HG03521 (cell line): ENCODE measurements around the gene GDI2.
"Not testable (repeated sequence)": the region's sequence is repeated elsewhere in the genome, so short reads cannot be mapped to it uniquely, and the experiment has no call there.

Experiments
- ATAC-seq: cut with Tn5 transposase; IDR thresholded peaks from one replicate; pipeline ENCODE4 v1.9.1; 2021; ENCODE audit warnings: mild to moderate bottlenecking, moderate library complexity; ENCODE audit not compliant: unreplicated experiment

The GDI2 gene

DNA sequence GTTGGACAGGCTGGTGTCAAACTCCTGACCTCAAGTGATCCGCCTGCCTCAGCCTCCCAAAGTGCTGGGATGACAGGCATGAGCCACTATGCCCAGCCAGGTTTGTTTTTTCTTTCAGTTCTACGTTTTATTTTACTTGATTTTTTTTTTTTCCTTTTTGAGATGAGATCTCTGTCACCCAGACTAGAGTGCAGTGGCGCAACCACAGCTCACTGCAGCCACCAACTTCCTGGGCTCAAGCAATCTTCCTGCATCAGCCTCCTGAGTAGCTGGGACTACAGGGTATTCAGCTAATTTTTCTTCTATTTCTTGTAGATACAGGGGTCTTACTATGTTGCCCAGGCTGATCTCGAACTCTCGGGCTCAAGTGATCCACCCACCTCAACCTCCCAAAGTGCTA is 24.3 kb downstream of the GDI2 start:
- ATAC-seq = no peak

DNA sequence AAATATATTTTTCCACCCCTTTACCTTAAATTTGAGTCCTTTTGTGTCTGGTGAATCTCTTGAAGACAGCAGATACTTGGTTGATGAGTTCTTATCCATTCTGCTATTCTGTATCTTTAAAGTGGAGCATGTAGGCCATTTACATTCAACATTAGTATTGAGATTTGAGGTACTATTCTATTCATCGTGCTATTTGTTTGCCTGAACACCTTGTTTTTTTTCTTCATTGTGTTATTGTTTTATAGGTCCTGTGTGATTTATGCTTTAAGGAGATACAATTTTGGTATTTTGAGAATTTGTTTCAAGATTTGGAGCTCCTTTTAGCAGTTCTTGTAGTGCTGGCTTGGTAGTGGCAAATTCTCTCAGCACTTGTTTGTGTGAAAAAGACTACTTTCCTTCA is 29.9 kb downstream of the GDI2 start:
- ATAC-seq = no peak

DNA sequence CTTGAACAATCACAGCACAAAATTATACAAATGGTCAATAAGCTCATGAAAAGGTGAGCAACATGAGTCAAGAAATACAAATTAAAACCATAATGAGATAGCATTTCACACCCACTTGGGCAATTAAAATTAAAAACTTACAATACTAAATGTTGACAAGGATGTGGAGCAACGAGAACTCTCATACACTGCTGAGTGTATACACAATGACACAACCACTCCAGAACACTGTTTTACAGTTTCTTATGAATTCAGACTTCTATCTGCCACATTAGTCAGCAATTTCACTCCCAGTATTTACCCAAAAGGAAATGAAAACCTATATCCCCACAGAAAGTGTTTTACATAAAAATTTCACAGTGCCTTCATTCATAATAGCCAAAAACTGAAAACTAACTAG is 31.1 kb downstream of the GDI2 start:
- no peak for ATAC-seq

- ATAC-seq = no peak
Measured at GRCh38 chr10:5779730-5780129, 33.5 kb downstream of the GDI2 start.

DNA sequence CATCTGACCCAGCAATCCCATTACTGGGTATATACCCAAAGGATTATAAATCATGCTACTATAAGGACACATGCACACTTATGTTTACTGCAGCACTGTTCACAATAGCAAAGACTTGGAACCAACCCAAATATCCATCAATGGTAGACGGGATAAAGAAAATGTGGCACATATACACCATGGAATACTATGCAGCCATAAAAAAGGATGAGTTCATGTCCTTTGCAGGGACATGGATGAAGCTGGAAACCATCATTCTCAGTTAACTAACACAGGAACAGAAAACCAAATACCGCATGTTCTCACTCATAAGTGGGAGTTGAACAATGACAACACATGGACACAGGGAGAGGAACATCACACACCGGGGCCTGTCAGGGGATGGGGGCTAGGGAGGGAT is 35.5 kb downstream of the GDI2 start:
- not testable (repeated sequence) for ATAC-seq

- no peak for ATAC-seq
Measured at GRCh38 chr10:5776881-5777197, 36.4 kb downstream of the GDI2 start.

- no peak for ATAC-seq
Measured at GRCh38 chr10:5776136-5776880, 36.9 kb downstream of the GDI2 start.

DNA sequence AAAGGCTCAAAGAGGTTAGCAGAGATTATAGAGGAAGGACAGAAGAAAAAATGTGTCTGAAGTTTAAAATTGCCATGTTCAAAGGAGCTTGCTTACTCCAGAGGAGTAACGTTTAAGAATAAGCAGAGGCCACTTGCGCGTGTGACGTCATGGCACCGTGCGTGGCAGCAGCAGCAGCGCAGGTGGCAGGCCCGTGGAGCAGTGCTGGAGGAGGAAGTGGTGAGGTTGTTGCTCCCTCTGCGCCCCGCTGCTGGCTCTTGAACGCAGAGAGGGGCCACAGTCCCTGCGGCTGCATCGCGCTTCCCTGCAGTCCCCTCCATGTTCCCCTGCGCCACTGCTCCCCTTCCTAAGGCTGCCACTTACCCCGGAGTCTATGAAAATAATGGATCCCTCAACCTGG is 37.5 kb downstream of the GDI2 start:
- no peak for ATAC-seq

DNA sequence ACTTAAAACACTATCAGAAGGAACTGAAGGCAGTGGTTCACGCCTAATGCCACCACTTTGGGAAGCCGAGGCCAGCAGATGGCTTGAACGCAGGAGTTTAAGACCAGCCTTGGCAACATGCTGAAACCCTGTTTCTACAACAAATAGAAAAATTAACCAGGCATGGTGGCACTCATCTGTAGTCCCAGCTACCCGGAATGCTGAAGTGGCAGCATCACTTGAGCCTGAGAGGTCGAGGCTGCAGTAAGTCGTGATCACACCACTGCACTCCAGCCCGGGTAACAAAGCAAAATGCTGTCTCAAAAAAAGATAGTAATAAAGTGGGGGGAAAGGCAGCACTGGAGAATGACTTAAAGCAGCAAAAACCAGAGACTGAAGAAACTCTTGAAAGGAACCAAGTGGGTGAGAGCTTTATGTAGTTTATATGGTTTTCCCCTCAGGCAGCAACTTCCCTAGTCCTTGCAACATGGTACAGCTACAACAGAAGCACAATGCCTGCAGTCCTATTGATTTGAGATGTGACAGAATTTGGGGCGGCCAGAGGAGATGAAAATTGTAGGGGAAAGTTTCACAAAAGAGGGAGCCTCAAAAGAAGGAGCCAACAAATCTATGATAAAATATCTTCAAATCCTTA is 38.1 kb downstream of the GDI2 start:
- no peak for ATAC-seq

DNA sequence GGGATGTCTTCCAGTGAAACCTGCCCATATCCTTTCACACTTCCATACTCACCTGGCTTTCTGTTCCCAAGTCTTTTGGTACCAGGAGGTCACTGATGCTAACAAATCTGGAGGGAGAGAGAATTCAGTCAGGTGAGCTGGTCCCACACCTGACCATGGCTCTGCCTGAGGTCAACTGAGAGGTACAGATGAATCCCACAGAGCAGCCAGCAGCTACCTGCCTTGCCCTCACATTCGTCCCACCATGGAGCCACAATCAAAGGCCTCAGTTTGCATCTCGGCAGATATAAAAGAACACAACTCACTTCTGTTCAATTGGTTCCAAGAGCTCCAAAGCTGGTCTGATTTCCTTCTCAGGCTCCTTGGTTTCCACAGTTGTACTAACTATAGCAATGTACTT is 47.0 kb downstream of the GDI2 start:
- no peak for ATAC-seq

DNA sequence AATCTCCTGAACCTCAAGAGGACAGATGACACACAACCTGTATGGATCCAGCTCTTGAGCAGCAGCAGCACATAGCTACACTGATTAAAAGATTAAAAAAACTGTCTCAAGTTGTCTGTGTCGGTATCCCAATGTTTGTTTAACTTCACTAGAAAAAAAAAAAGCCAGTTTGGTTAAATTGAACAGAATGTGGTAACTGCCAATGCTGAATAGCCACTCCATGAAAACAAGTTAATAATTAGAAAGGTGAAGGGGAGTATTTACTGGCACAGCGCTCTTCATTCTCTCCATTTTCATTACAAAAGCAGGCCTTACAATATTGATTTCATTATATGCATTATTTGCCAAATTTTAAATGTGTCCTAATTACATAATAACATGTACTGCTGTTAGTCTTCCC is 47.6 kb downstream of the GDI2 start:
- ATAC-seq = no peak

GRCh38 chr10:5764422-5765297 is 48.6 kb downstream of the GDI2 start:
- no peak for ATAC-seq

DNA sequence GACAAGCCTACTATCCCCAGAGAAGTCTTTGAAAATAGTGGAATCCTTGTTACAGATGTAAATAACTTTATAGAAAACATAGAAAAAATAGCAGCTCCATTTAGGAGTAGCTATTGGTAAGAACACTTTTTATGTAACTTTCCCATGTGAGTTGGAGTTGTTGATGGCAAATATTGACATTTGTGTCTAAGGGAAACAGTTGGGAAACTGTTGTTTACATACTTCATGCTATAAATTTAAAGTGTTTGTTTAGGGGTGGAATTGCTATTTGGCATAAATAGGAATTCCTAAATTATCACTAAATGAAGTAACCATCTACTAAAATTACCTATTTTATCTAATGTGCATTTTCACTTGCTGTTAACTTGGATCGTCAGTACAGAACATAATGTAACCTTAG is 50.7 kb downstream of the GDI2 start:
- no peak for ATAC-seq

DNA sequence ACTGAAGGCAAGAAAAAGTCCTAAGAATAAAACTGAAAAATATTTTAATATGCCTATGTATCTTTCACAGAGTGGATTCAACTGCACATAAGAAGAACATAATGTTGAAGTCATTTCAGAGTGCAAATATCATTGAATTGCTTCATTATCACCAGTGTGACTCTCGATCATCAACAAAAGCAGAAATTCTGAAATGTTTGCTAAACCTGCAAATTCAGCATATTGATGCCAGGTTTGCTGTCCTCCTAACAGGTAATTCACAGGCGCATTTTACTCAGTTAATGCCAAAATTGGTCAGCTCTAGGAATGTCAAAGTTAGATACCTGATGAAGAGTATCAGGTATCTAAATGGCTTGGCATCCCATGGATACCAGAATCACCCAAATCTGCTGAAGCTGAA is 52.0 kb downstream of the GDI2 start:
- ATAC-seq = no peak

DNA sequence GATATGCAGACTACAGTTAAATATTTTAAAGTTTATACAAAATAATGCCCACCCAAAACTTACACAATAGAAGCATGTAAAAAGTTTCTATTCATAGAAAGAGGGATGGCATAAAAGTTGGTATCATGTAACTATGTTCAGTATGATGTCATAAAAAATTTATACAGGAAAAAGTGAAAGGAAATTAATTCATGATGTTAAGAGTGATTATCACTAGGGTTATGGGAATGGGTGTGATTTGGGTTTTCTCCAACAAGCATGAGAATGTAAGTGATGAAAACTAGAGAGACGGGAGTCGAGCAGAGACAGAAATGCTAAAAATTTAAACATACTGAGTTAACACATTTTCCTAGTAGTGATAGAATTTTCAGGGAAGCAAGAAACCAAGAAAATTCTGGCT is 52.7 kb downstream of the GDI2 start:
- ATAC-seq = no peak

DNA sequence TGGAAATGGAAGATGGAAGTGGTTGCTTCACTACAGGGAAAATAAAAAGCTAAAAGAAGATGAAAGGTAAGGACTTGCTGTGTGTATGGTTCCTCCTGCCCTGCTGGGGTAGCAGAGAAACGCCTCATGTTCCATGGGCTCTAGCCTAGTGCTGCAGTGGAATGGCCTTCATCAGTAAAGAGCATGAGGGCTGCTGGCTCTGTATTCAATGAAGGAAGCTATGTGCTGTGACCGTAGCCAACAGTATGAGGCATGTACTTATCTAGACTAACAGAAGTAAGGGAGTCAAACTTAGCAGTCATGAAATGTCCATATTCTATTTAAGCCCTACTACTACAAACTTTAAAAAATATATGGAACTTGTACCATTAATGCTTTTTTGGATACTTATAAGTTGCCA is 54.3 kb downstream of the GDI2 start:
- ATAC-seq = no peak

- ATAC-seq = no peak
Measured at GRCh38 chr10:5757766-5758517, 55.3 kb downstream of the GDI2 start.

DNA sequence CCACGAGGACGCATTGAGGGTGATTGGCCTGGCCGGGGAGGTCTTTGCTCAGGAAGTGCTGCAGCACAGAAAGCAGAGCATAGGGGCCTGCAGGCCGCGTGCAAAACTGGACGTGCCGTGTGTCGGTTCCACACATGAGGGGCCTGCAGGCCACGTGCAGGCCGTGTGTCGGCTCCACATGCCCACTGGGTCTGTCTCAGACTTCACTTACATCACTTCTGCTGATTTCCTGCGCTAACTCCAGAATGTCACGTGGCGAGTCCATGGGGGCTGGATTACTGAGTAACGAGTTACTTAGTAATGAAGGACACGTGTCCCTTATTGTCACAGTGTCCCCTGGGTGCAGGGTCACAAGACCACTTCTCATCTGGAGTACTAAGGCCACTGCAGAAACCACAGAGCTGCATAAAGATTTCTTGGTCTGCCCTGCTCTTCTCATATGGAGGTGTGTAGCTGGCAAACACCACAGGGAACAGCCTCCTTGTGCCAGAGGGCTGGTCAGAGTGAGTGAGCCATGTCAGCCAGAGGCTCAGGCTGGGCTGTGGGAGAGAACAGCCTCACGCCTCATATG is 60.8 kb downstream of the GDI2 start:
- ATAC-seq = no peak

GRCh38 chr10:5751601-5752253 is 61.5 kb downstream of the GDI2 start:
- no peak for ATAC-seq

DNA sequence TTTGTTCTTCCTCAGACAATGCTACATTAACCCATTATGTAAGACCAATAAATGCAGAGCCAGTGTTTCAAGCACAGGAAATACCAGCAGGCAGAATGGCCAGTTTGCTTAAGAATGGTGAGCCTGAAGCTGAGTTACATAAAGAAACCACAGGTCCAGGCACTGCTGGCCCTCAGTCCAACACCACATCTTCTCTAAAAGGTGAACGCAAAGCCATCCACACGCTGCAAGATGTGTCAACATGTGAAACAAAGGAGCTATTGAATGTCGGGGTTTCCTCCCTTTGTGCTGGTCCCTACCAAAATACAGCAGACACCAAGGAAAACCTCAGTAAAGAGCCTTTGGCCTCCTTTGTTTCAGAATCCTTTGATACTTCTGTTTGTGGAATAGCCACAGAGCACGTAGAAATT is 64.8 kb downstream of the GDI2 start:
- no peak for ATAC-seq
